Gastrocnemius medialis (tissue), 4 donors: ENCODE data around the gene EFCAB6.

Experiments used
- POLR2A ChIP-seq, 2 donors: fragments of 450-650 bp; IDR thresholded peaks; one replicate each; pipeline ENCODE4 v1.6.1; 2017; ENCODE audit warnings: antibody characterized with exemption in 2 of 2, mild to moderate bottlenecking in 2 of 2, moderate library complexity in 2 of 2
- TF ChIP-seq, protein P1 (sequence below), 5 experiments: fragments of 450-650 bp in 3 of 5; fragments of 200-600 bp in 2 of 5; sonication (generic) in 2 of 5; IDR thresholded peaks in 4 of 5; conservative IDR thresholded peaks in 1 of 5; 1 replicate in 4 of 5; 2 replicates in 1 of 5; pipeline ENCODE4 v1.5.1; 2016 to 2019; ENCODE audit warnings: antibody characterized with exemption in 5 of 5, mild to moderate bottlenecking in 3 of 5, moderate library complexity in 3 of 5

DNA sequence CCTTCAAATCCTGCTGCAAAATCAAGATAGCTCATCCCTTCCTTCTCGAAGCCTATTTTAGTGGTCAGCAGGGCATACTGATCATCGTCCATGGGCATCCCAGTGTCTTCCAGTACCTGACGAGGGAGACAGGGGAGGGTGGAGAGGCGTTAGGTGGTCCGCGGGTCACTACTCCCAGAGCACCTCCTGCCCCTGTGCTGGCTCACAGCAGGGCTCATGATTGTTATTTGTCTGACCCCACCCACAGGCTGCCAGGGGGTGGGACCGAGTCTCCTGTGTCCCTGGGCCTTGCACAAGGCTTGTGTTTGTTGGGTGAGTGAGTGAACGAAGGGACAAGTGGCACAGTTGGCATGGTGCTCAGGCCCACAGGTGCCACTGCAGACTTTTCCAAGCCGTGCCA, 177.0 kb downstream of the EFCAB6 start:
- TF ChIP-seq, protein P1, sequence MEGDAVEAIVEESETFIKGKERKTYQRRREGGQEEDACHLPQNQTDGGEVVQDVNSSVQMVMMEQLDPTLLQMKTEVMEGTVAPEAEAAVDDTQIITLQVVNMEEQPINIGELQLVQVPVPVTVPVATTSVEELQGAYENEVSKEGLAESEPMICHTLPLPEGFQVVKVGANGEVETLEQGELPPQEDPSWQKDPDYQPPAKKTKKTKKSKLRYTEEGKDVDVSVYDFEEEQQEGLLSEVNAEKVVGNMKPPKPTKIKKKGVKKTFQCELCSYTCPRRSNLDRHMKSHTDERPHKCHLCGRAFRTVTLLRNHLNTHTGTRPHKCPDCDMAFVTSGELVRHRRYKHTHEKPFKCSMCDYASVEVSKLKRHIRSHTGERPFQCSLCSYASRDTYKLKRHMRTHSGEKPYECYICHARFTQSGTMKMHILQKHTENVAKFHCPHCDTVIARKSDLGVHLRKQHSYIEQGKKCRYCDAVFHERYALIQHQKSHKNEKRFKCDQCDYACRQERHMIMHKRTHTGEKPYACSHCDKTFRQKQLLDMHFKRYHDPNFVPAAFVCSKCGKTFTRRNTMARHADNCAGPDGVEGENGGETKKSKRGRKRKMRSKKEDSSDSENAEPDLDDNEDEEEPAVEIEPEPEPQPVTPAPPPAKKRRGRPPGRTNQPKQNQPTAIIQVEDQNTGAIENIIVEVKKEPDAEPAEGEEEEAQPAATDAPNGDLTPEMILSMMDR (IDR thresholded peaks at IDR 0.05 in 4 of 5, conservative IDR thresholded peaks at IDR 0.05 in 1 of 5): no peak
- TF ChIP-seq POLR2A (IDR thresholded peaks at IDR 0.05): no peak
